Activated naive CD4-positive, alpha-beta T cell treated with anti-CD3 and anti-CD28 coated beads, Interleukin-2, amount 50 U/mL, for 24 hours (primary cell): ENCODE data around the gene AGAP3.
A peak's percentile ranks its signal among the peaks of the same experiment; 100 is the strongest.
"Not testable (repeated sequence)": the region's sequence is repeated elsewhere in the genome, so short reads cannot be mapped to it uniquely, and the experiment has no call there.

Experiments
- H3K27ac Mint-ChIP-seq: one replicate; pipeline ENCODE4 v1.8.0; 2021; ENCODE audit warnings: mild to moderate bottlenecking, mixed read lengths
- H3K27me3 Mint-ChIP-seq: one replicate; pipeline ENCODE4 v1.8.0; 2021; ENCODE audit warnings: mixed read lengths
- H3K36me3 Mint-ChIP-seq: one replicate; pipeline ENCODE4 v1.8.0; 2021; ENCODE audit warnings: mixed read lengths
- H3K4me1 Mint-ChIP-seq: one replicate; pipeline ENCODE4 v1.8.0; 2021; ENCODE audit warnings: mixed read lengths
- H3K4me3 Mint-ChIP-seq: one replicate; pipeline ENCODE4 v1.8.0; 2021; ENCODE audit warnings: mild to moderate bottlenecking, mixed read lengths
- H3K9me3 Mint-ChIP-seq: one replicate; pipeline ENCODE4 v1.8.0; 2021; ENCODE audit warnings: mixed read lengths

The AGAP3 gene

GRCh38 chr7:151085691-151086620, at the start of gene AGAP3:
AGAP3 (plus strand) TSS chr7:151086475; CDS start chr7:151086742, 267 bp downstream.
- peak within 1 kb of the TSS; percentile 87 for H3K4me3 Mint-ChIP-seq
- H3K4me1 Mint-ChIP-seq, result peaks cover 39% of the 10 kb centered on the region
- H3K36me3 Mint-ChIP-seq, result peaks cover 2% of the 10 kb centered on the region
- H3K27ac Mint-ChIP-seq, result peak within 1 kb of the TSS; percentile 83
- H3K9me3 Mint-ChIP-seq, result no peaks in the 10 kb centered on the region
- no peaks in the 10 kb centered on the region for H3K27me3 Mint-ChIP-seq

- H3K27ac Mint-ChIP-seq, result peak overlapping the region; percentile 80
- H3K9me3 Mint-ChIP-seq, result no peaks in the 10 kb centered on the region
- H3K36me3 Mint-ChIP-seq, result peaks cover 4% of the 10 kb centered on the region
- no peaks in the 10 kb centered on the region for H3K27me3 Mint-ChIP-seq
- H3K4me3 Mint-ChIP-seq, result peak overlapping the region; percentile 30
- peaks cover 17% of the 10 kb centered on the region for H3K4me1 Mint-ChIP-seq
These were observed 47.1 kb upstream of the AGAP3 start for GRCh38 chr7:151038951-151039849.

GRCh38 chr7:151039850-151040548, 46.3 kb upstream of the AGAP3 start:
- Mint-ChIP-seq H3K36me3 (peaks cover 4% of the 10 kb centered on the region), H3K4me3 (no peak overlapping the region), H3K4me1 (peaks cover 17% of the 10 kb centered on the region), H3K27me3 (no peaks in the 10 kb centered on the region), H3K9me3 (no peaks in the 10 kb centered on the region), H3K27ac (peak overlapping the region; percentile 30)

GRCh38 chr7:151040616-151041375, 45.5 kb upstream of the AGAP3 start:
- H3K36me3 Mint-ChIP-seq, result peaks cover 4% of the 10 kb centered on the region
- H3K4me3 Mint-ChIP-seq, result no peak overlapping the region
- H3K27ac Mint-ChIP-seq, result no peak overlapping the region
- H3K9me3 Mint-ChIP-seq, result no peaks in the 10 kb centered on the region
- peaks cover 17% of the 10 kb centered on the region for H3K4me1 Mint-ChIP-seq
- no peaks in the 10 kb centered on the region for H3K27me3 Mint-ChIP-seq

- not testable (repeated sequence) for H3K27me3 Mint-ChIP-seq, H3K27ac Mint-ChIP-seq, H3K36me3 Mint-ChIP-seq, H3K9me3 Mint-ChIP-seq, H3K4me3 Mint-ChIP-seq
- peaks cover 16% of the 10 kb centered on the region for H3K4me1 Mint-ChIP-seq
These were observed 42.8 kb upstream of the AGAP3 start for GRCh38 chr7:151043449-151043848.

- no peaks in the 10 kb centered on the region for H3K27me3 Mint-ChIP-seq
- H3K9me3 Mint-ChIP-seq, result no peaks in the 10 kb centered on the region
These were observed 42.3 kb upstream of the AGAP3 start for GRCh38 chr7:151043959-151044358.

GRCh38 chr7:151045262-151045661, 41.0 kb upstream of the AGAP3 start:
- no peak overlapping the region for H3K4me3 Mint-ChIP-seq
- no peak overlapping the region for H3K27ac Mint-ChIP-seq
- H3K36me3 Mint-ChIP-seq, result no peaks in the 10 kb centered on the region
- H3K9me3 Mint-ChIP-seq, result no peaks in the 10 kb centered on the region
- H3K4me1 Mint-ChIP-seq, result no peaks in the 10 kb centered on the region
- no peaks in the 10 kb centered on the region for H3K27me3 Mint-ChIP-seq

More at GRCh38 chr7:151043959-151044358, 42.3 kb upstream of the AGAP3 start:
- Mint-ChIP-seq H3K36me3 (peaks cover 2% of the 10 kb centered on the region), H3K4me1 (peaks cover 12% of the 10 kb centered on the region), H3K4me3 (no peak overlapping the region), H3K27ac (no peak overlapping the region)

GRCh38 chr7:151045967-151046366, 40.3 kb upstream of the AGAP3 start:
- H3K27me3 Mint-ChIP-seq, result no peaks in the 10 kb centered on the region
- H3K27ac Mint-ChIP-seq, result no peak overlapping the region
- no peak overlapping the region for H3K4me3 Mint-ChIP-seq
- no peaks in the 10 kb centered on the region for H3K36me3 Mint-ChIP-seq
- no peaks in the 10 kb centered on the region for H3K4me1 Mint-ChIP-seq
- H3K9me3 Mint-ChIP-seq, result no peaks in the 10 kb centered on the region

- Mint-ChIP-seq H3K36me3 (no peaks in the 10 kb centered on the region), H3K9me3 (no peaks in the 10 kb centered on the region), H3K4me3 (no peak overlapping the region), H3K4me1 (no peaks in the 10 kb centered on the region), H3K27me3 (no peaks in the 10 kb centered on the region), H3K27ac (peak overlapping the region; percentile 23)
These were observed 39.4 kb upstream of the AGAP3 start for GRCh38 chr7:151046603-151047573.

- peaks cover 9% of the 10 kb centered on the region for H3K4me1 Mint-ChIP-seq
- H3K27ac Mint-ChIP-seq, result no peak within 1 kb of the TSS
- H3K36me3 Mint-ChIP-seq, result no peaks in the 10 kb centered on the region
- no peaks in the 10 kb centered on the region for H3K27me3 Mint-ChIP-seq
- no peak within 1 kb of the TSS for H3K4me3 Mint-ChIP-seq
- H3K9me3 Mint-ChIP-seq, result no peaks in the 10 kb centered on the region
These were observed 38.1 kb upstream of the AGAP3 start, which contains the start of gene ASIC3 for GRCh38 chr7:151047976-151048815. ASIC3 (plus strand) TSS chr7:151048531; CDS start chr7:151048886, 355 bp downstream.

GRCh38 chr7:151048911-151049463, 37.3 kb upstream of the AGAP3 start:
- H3K36me3 Mint-ChIP-seq, result no peaks in the 10 kb centered on the region
- no peak overlapping the region for H3K4me3 Mint-ChIP-seq
- no peaks in the 10 kb centered on the region for H3K9me3 Mint-ChIP-seq
- peaks cover 11% of the 10 kb centered on the region for H3K4me1 Mint-ChIP-seq
- H3K27me3 Mint-ChIP-seq, result no peaks in the 10 kb centered on the region
- no peak overlapping the region for H3K27ac Mint-ChIP-seq

- Mint-ChIP-seq H3K9me3 (no peaks in the 10 kb centered on the region), H3K27ac (no peak overlapping the region), H3K4me3 (no peak overlapping the region), H3K27me3 (no peaks in the 10 kb centered on the region), H3K4me1 (peaks cover 11% of the 10 kb centered on the region), H3K36me3 (no peaks in the 10 kb centered on the region)
These were observed 35.2 kb upstream of the AGAP3 start for GRCh38 chr7:151051108-151051507.

GRCh38 chr7:151053096-151053495, 33.2 kb upstream of the AGAP3 start:
- Mint-ChIP-seq H3K9me3 (no peaks in the 10 kb centered on the region), H3K27ac (no peak overlapping the region), H3K36me3 (no peaks in the 10 kb centered on the region), H3K4me1 (peaks cover 20% of the 10 kb centered on the region), H3K4me3 (no peak overlapping the region), H3K27me3 (no peaks in the 10 kb centered on the region)
